Fibroblast of mammary gland (primary cell): ENCODE measurements around the gene GDF10.

Experiments used
- DNase-seq: peaks from one replicate; pipeline ENCODE4 v3.0.0-alpha.2; 2010; ENCODE audit warnings: low read depth
- H3K4me3 ChIP-seq: 2 replicates; pipeline ENCODE4 v1.5.1; 2011; ENCODE audit warnings: low read depth, mild to moderate bottlenecking, low read length, moderate library complexity; ENCODE audit not compliant: control insufficient read depth
- CTCF ChIP-seq: conservative IDR thresholded peaks from 2 replicates; pipeline ENCODE4 v1.5.1; 2011; ENCODE audit warnings: low read depth, low read length, inconsistent platforms; ENCODE audit not compliant: control insufficient read depth, insufficient read depth

The GDF10 gene

GRCh38 chr10:47260505-47261111, 39.4 kb upstream of the GDF10 start:
- no peak overlapping the region for H3K4me3 ChIP-seq
- TF ChIP-seq CTCF: no peak
- no peak for DNase-seq

- TF ChIP-seq CTCF: no peak
- no peak for DNase-seq
- no peak overlapping the region for H3K4me3 ChIP-seq
Measured at GRCh38 chr10:47261121-47261520, 38.9 kb upstream of the GDF10 start.

GRCh38 chr10:47261556-47261955, 38.4 kb upstream of the GDF10 start:
- TF ChIP-seq CTCF: no peak
- H3K4me3 ChIP-seq: no peak overlapping the region
- DNase-seq: no peak

- DNase-seq: no peak
- H3K4me3 ChIP-seq: no peak overlapping the region
- no peak for TF ChIP-seq CTCF
Measured at GRCh38 chr10:47262606-47263533, 37.1 kb upstream of the GDF10 start.

- no peak for TF ChIP-seq CTCF
- no peak overlapping the region for H3K4me3 ChIP-seq
- no peak for DNase-seq
Measured at GRCh38 chr10:47264797-47265281, 35.2 kb upstream of the GDF10 start.

- no peak overlapping the region for H3K4me3 ChIP-seq
- TF ChIP-seq CTCF: no peak
- DNase-seq: no peak
Measured at GRCh38 chr10:47266602-47267001, 33.4 kb upstream of the GDF10 start.
